Psoas muscle (tissue), 8 donors: ENCODE results near the gene PTGER4. TPM values are rescaled to one million over a fixed set of nuclear protein-coding genes. Genes with fewer than 3 reads are reported as not detected.
A peak's percentile ranks its signal among the peaks of the same experiment; 100 is the strongest.

ENCODE experiments used
- ATAC-seq, 4 donors: fragments of 200-7000 bp; cut with Tn5 transposase; one replicate each; pipeline ENCODE4 v1.9.1; 2020; ENCODE audit warnings: moderate library complexity in 3 of 4, mild to moderate bottlenecking in 2 of 4
- DNase-seq, 2 donors: peaks; one replicate each; pipeline ENCODE4 v3.0.0-alpha.2; 2020
- H3K27ac ChIP-seq: fragments of 200-600 bp; one replicate; pipeline ENCODE4 v1.8.0; 2022
- H3K27me3 ChIP-seq, 3 donors: fragments of 200-600 bp in 1 of 3; one replicate each; pipeline versions ENCODE4 v1.6.1 to v1.8.0; 2013 to 2022; ENCODE audit warnings: low read length in 2 of 3, mild to moderate bottlenecking in 2 of 3, moderate library complexity in 1 of 3; ENCODE audit not compliant: insufficient read depth in 3 of 3
- H3K36me3 ChIP-seq, 2 donors: fragments of 200-600 bp in 1 of 2; one replicate each; pipeline versions ENCODE4 v1.6.1 to v1.8.0; 2013 to 2022; ENCODE audit warnings: low read depth in 1 of 2, mild to moderate bottlenecking in 1 of 2, moderate library complexity in 1 of 2; ENCODE audit not compliant: insufficient read depth in 1 of 2
- H3K4me1 ChIP-seq: fragments of 200-600 bp; one replicate; pipeline ENCODE4 v1.8.0; 2022
- H3K4me3 ChIP-seq: fragments of 200-600 bp; one replicate; pipeline ENCODE4 v1.8.0; 2022; ENCODE audit warnings: mild to moderate bottlenecking
- H3K9me3 ChIP-seq: fragments of 200-600 bp; one replicate; pipeline ENCODE4 v1.8.0; 2022
- WGBS, 3 donors: extraction: QIAGEN DNeasy Blood & Tissue Kit; methylation state at CpG; one replicate each; pipeline versions ENCODE4 v1.1.6 to v1.1.7; 2013; 5-methylcytosine and 5-hydroxymethylcytosine counted together
- intact Hi-C, 2 donors: fragments of 100-400 bp; cut with DNase I; formaldehyde crosslinking; loops; one replicate each; pipeline versions ENCODE4 v1.11.0 to v1.14.2; 2022
- polyA plus RNA-seq, 3 donors: library from polyadenylated mRNA; stranded (reverse); fragments of 200-250 nt; gene quantifications; one replicate each; pipeline ENCODE4 v1.2.3, GENCODE V29; 2013
- total RNA-seq, 4 donors: library from RNA; stranded (reverse); fragmentation: NEBNext Ultra II Directional in 2 of 4; extraction: Animal tissue kit (Norgen Biotek cat#: 25700) in 2 of 4; gene quantifications; one replicate each; pipeline versions ENCODE4 v1.2.1 to v1.2.4, GENCODE V29; 2021 to 2023
- TF ChIP-seq, protein P1 (sequence below): fragments of 200-600 bp; IDR thresholded peaks from one replicate; pipeline ENCODE4 v1.8.0; 2022; ENCODE audit warnings: antibody characterized with exemption
- donor health status: healthy with polysubstance abuse.
- donor health status: DM: no; HTN: no; CAD: no; lungs with moderate emphysema.
- donor health status: Bipolar disorder and iron deficiency.
- donor health status: healthy.
- donor health status: DM: yes; HTN: yes; CAD: no.
- donor health status: DM: no; HTN: no; CAD: no.
- donor health status: DM: no; HTN: no; CAD: no.
- donor health status: DM: yes; HTN: yes; CAD: no.

PTGER4 gene
- total and polyA plus RNA-seq, 7 donors: 1.7 to 8.3 (median 4.8) TPM

DNA sequence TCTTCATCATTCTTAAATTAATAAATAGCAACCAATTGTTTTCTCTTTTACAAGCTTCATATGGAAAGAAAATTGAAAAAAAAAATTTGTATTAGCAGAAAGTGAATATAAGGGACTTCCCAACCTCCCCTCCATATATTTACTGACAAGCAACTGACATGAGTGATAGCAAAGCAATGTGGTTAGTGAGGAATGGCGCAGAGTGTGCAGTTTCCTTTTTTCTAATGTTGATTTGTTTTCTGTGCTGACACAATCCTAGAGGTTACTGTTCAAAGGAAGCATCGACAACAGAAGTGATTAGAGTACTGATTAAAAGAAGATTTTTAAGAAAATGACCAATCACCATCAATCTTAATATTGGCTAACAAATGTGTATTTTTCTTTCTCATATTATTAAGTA lies 1.7 kb upstream of the PTGER4 start:
- Histone ChIP-seq H3K36me3 (no peaks in the 10 kb centered on the region), H3K4me3 (peak overlapping the region; percentile 76), H3K4me1 (peaks cover 3% of the 10 kb centered on the region), H3K27ac (peak overlapping the region; percentile 73), H3K27me3 (peaks cover 0 to 46% (median 20%) of the 10 kb centered on the region in 3 donors), H3K9me3 (no peaks in the 10 kb centered on the region)
- intact Hi-C loops: no loop called here
- 49 to 56% (median 55%) methylated on average over 2 of the region's 2 CpGs for WGBS, 3 donors
- TF ChIP-seq, protein P1, sequence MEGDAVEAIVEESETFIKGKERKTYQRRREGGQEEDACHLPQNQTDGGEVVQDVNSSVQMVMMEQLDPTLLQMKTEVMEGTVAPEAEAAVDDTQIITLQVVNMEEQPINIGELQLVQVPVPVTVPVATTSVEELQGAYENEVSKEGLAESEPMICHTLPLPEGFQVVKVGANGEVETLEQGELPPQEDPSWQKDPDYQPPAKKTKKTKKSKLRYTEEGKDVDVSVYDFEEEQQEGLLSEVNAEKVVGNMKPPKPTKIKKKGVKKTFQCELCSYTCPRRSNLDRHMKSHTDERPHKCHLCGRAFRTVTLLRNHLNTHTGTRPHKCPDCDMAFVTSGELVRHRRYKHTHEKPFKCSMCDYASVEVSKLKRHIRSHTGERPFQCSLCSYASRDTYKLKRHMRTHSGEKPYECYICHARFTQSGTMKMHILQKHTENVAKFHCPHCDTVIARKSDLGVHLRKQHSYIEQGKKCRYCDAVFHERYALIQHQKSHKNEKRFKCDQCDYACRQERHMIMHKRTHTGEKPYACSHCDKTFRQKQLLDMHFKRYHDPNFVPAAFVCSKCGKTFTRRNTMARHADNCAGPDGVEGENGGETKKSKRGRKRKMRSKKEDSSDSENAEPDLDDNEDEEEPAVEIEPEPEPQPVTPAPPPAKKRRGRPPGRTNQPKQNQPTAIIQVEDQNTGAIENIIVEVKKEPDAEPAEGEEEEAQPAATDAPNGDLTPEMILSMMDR: no peak
- ATAC-seq: no peak
- no peak for DNase-seq

DNA sequence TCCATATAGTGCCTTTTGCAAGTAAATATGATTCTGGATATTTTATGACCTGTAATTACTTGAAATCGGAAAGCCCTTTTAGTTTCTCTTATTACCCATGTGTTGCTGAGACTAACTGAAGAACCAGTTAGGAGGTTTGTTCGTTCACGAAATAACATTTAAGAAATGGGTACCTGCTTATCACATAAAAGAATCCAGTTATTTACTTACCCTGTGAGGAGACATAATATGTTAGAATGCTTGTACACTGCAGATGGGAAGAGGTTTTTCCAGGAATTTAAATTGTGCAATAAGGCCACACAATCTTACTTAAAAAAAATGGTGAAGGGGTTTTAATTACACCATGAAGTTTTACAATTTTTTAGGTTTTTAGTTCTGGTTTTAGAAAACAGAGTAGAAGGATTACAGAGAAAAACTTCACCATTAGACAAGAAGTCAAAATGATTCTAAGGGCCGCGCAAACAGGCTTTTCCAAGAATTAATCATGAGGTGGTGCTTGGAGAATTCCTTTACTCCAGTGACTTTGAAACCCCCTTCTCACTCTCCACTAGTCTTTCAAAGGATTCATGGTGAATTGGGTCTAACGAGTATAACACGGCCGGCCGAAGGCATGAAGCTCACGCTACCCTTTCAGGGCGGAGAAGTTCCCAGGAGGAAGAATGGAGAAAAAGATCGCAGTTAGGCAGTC lies 1.1 kb upstream of the PTGER4 start:
- intact Hi-C loops: no loop called here
- Histone ChIP-seq H3K9me3 (no peaks in the 10 kb centered on the region), H3K4me1 (peaks cover 3% of the 10 kb centered on the region), H3K27me3 (peaks cover 0 to 51% (median 20%) of the 10 kb centered on the region in 3 donors), H3K4me3 (peak overlapping the region; percentile 76), H3K27ac (peak overlapping the region; percentile 73), H3K36me3 (no peaks in the 10 kb centered on the region)
- DNase-seq: no peak
- TF ChIP-seq, protein P1: no peak
- 11 to 22% (median 14%) methylated on average over 12 of the region's 12 CpGs for WGBS, 3 donors
- no peak for ATAC-seq

DNA sequence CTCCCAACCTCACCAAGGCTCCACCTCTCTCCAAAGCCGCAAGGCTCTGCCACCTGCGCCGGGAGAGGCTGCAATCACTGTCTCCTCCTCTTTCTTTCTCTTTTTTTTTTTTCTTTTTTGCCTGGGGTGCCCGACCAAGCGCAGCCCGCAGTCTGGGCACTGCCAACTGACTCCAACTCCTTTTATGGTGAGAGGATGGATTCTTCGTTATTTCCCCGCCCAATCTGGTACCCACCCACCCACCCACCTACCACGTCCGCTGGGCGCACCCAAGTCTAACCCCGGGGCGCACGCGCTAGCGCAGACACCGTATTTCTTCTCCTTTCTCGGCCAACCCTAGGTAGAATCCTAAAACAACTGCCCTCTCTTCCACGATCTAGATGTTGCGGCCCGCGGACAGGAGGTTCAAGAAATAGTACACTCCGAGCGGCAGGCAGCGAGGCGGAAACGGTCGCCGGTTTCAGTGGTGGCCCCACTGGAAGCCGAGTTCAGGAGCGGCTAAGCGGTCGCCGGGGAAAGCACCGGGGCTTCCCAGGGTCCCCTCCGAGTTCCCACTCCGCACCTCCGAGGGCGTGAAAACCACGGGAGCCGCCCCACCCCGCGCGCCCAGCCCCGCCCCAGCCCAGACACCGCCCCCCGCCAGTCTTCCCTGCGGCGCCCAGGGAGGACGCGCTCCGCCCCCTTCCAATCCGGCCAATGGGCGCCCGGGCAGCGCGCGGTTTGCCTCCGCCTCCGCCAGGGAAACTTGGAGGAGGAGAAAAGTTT lies 385 bp upstream of the PTGER4 start:
- WGBS, 3 donors: 0% methylated on average over 34 to 60 of the region's 60 CpGs
- Histone ChIP-seq H3K4me1 (peaks cover 3% of the 10 kb centered on the region), H3K4me3 (peak overlapping the region; percentile 76), H3K36me3 (no peaks in the 10 kb centered on the region), H3K27ac (peak overlapping the region; percentile 73), H3K9me3 (no peaks in the 10 kb centered on the region), H3K27me3 (peaks cover 0 to 53% (median 20%) of the 10 kb centered on the region in 3 donors)
- peak; percentile 92 to 94 for DNase-seq
- intact Hi-C loops: no loop called here
- TF ChIP-seq, protein P1: no peak
- peak; percentile 96 to 97 (median 97) for ATAC-seq

DNA sequence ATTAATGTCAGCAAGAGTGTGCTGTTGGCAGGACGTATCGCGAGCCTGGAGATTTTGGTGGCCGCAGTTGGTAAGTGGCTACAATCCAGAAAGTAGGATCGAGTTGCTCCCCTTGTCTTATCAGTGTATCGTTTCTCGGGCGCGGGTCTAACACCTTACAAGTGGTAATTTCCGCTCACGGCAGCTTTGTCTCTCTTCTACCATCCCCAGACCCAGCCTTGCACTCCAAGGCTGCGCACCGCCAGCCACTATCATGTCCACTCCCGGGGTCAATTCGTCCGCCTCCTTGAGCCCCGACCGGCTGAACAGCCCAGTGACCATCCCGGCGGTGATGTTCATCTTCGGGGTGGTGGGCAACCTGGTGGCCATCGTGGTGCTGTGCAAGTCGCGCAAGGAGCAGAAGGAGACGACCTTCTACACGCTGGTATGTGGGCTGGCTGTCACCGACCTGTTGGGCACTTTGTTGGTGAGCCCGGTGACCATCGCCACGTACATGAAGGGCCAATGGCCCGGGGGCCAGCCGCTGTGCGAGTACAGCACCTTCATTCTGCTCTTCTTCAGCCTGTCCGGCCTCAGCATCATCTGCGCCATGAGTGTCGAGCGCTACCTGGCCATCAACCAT lies 1.1 kb downstream of the PTGER4 start:
- Histone ChIP-seq H3K36me3 (no peaks in the 10 kb centered on the region), H3K27ac (peak overlapping the region; percentile 73), H3K9me3 (no peaks in the 10 kb centered on the region), H3K27me3 (peaks cover 0 to 53% (median 20%) of the 10 kb centered on the region in 3 donors), H3K4me1 (peaks cover 3% of the 10 kb centered on the region), H3K4me3 (peak overlapping the region; percentile 76)
- ATAC-seq (peak in 1 of 4 donors; percentile 1), DNase-seq (peak; percentile 23 to 59)
- WGBS, 3 donors: 1% methylated on average over 36 to 37 of the region's 37 CpGs
- intact Hi-C loops: loop anchor here in 1 of 2 donors (10.0 kb wide), 1 partner anchor 966 kb away; no protein-coding TSS in a partner anchor
- TF ChIP-seq, protein P1: no peak
